Activated CD4-positive, alpha-beta T cell treated with anti-CD3 and anti-CD28 coated beads, Interleukin-2, amount 50 U/mL, for 24 hours (primary cell): ENCODE results near the gene ZIK1.

Experiments
- DNase-seq, 2 donors: peaks; one replicate each; pipeline ENCODE4 v3.0.0-alpha.2; 2020; ENCODE audit warnings: low read depth in 1 of 2, low spot score in 1 of 2

Gene ZIK1

DNA sequence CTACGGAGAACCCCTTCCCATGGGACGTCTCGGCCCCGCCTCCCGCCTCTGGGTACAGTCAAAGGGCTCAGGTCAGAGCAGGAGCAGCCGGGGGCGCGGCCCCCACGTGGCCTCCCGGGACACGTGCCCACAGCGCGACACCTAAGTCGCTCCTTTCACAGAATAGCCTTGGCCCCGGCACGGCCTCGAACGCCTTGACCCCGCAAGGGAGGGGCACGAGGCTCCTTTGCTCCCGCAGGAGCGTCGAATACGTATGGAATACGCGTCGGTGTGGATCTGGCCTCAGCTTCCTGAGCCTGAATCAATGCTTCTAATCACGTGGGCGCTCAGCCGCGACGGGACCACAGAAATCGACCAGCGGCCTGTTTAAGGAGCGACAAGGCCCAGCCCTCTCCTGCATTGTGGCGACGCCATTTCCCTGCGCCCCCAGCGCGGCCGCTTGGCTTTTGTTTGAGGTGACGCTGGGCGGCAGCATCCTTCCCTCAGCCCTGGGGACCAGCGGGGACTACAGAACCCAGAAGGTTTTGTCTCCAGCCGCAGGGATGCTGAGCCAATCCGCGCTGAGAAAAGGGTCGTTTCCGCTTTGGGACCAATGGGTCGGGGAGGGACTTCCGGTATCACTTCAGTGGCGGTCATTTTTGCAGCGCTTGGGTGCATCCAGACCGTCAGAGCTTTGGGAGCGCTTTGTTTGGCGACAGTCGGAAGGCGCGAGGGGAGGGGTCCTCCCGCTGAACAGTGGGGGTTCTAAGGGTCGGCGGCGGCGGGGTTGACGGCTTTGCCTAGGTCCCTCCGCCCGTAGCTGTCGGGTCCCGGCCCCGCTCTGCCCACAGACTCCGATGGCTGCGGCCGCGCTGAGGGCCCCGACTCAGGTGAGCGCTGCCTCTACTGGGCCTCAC is at the start of gene ZIK1:
ZIK1 (plus strand) TSS at position 625 of the 896 bp plus-strand sequence; CDS start at position 837, 212 bp downstream.
- DNase-seq = peak; percentile 68 to 84

DNA sequence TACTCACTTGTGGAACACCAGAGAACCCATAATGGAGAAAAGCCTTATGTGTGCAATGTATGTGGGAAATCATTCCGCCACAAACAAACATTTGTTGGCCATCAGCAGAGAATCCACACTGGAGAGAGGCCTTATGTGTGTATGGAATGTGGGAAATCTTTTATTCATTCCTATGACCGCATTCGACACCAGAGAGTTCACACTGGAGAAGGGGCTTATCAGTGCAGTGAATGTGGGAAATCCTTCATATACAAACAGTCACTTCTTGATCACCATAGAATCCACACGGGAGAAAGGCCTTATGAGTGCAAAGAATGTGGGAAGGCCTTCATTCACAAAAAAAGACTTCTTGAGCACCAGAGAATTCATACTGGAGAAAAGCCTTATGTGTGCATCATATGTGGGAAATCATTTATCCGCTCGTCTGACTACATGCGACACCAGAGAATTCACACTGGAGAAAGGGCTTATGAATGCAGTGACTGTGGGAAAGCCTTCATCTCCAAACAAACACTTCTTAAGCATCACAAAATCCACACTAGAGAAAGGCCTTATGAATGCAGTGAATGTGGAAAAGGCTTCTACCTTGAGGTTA is 45.9 kb upstream of the ZIK1 start:
- DNase-seq = no peak

DNA sequence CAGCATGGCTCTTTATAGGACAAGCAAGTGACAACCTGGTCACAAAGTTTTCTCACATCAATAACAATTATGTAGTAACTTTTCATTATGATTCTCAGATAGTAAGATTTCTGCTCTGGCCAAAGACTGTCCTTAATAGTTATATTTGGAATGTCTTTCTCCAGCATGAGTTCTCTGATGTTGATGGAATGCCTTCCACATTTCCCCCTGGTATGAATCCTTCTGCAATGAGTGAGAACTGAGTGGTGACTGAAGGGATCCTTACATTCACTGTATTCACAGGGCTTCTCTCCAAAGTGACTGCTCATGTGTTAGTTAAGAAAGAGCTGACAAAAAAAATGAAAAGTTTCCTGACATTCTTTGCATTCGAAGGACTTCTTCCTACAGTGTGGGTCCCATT is 37.4 kb upstream of the ZIK1 start:
- DNase-seq = no peak

DNA sequence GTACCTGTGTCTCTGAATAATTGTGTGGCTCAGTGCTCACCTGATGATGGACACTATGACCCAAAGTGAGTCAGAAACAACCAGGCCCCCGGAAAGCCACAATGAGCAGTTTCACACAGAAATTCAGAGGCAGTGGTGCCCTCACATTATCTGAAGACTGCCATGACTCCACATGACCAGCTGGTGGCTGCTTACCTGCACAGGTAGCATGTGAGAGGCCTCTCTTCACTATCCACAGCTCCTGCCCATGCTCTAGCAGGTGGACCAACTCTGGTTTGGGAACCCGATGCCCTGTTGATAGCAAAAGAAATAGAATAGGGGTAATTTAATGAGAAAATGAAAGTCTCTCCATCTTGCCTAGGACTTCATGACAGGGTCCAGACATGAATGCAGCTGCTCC is 31.5 kb upstream of the ZIK1 start:
- DNase-seq = no peak

DNA sequence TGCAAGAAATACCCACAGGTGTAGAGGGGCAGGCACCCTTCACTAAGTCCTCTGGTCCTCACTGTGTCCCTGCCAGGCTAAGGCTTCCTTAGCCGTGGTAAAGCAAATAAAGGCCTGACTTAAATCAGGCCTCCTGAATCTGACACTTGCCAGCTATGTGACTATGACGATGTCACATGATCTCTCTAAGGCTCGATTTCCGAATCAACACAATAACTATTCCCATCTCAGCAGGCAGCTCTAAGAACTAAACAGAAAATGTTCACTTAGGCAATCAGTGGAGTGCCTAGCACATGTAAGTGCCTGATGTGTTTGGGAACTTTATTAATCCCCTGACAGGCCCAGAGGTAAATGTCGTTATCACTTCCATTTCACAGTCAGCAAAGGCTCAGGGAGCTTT is 26.3 kb upstream of the ZIK1 start:
- no peak for DNase-seq

DNA sequence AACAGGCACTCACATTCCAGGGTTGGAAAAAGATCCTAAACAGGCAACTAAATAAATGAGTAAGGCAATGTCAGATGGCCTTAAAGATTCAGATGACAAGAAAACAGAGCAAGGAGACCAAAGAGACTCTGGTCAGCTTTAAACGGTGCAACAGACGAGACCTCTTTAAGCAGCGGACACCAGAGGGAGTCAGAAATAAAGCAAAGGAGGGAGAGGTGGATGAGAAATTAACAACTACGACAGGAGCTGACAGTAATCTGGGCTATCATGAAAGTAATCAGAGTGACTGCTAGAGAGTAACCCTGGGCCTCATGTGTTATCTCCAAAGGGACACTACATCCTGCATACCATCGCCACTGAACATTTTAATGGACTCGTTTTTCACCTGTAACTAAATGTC is 25.4 kb upstream of the ZIK1 start:
- DNase-seq = no peak

DNA sequence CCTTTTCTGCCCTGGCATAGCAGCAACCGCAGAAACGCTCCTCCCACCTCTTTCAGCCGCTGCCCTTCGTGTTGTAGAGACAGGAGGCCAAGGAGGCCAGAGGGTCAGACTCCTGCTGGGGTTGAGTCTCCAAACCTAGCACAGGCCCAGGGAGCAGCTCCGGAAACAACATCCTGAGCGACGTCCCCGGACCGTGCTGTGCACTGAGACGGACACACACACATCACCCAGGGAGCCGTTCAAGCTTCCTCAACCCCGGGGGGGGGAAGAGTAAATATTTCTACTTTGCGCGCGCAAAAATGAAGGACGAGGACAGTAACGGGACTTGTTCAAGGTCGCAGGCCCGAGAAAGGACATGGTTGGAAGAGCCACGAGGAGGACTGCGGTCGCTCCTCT is 24.9 kb upstream of the ZIK1 start:
- peak in 1 of 2 donors; percentile 3 for DNase-seq

DNA sequence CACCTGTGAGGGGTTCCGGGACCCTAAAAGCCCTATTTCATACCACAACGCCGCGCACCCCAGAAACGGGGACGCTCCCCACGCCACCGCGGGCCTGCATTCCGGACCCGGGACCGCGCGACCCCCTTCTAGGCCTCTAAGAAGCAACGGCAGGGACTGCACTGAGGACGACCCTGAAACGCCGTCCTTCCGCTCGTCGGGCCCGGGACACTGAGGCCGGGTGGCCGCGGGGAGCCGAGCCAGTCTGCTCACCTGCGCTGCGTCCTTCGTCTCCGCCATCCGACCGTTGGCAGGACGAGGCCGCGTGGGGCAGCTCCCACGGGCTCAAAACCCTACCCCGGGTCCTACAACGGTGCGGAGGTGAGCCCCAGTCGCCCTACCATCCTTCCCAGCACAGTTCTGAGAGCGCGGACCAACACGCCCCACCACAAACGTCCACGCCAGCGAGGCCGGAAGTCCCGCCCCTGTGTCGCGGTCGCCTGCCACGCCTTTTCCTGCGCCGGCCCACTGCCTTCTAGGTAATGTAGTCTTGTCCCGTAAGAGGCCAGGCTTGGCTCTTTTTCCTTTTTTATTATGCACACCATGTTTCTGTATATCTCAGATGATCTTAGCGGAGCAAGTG is 24.4 kb upstream of the ZIK1 start, which contains the start of gene ZNF550:
ZNF550 (minus strand) TSS at position 460 of the 622 bp plus-strand sequence; CDS start at position 279, 181 bp downstream.
- peak; percentile 74 to 84 for DNase-seq

DNA sequence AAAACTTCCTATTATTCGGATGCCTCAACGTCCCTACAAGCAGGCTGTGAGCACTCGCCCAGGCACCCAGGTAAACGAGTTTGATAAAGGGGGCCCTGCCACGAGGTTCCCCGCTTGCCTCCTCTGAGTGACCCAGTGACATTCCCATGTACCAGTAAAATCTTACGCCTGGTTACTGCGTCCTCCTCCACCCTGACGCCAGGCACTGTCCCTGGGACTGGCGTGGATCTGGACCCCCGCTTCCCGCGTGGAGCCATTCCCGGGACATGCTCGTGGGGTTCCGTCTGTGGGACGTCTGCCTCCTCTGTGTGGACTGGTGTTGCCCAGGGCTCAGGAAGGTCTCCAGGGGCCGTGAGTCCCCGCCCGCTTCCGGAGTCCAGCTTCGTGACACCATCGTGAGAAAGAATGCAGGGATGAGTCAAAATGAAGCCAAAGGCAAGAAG is 23.9 kb upstream of the ZIK1 start:
- DNase-seq = no peak

DNA sequence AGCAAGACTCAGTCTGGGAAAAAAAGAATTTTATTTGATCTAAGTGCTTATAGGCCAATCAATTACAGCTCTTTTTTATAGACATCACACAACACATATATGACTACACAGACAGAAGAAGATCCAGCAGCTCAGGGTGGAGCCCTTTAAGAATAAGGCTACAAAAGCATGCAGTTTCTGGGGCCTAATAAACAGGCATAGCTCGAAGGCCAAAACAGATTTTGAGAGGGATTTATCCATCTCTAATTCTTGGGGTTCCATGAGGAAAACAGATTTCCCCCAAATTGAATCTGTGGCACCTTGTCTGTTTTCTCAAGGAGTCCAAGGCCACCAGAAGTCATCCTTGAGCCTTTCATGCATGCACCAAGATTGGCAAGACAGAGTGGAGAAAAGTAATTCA is 20.4 kb upstream of the ZIK1 start:
- no peak for DNase-seq

DNA sequence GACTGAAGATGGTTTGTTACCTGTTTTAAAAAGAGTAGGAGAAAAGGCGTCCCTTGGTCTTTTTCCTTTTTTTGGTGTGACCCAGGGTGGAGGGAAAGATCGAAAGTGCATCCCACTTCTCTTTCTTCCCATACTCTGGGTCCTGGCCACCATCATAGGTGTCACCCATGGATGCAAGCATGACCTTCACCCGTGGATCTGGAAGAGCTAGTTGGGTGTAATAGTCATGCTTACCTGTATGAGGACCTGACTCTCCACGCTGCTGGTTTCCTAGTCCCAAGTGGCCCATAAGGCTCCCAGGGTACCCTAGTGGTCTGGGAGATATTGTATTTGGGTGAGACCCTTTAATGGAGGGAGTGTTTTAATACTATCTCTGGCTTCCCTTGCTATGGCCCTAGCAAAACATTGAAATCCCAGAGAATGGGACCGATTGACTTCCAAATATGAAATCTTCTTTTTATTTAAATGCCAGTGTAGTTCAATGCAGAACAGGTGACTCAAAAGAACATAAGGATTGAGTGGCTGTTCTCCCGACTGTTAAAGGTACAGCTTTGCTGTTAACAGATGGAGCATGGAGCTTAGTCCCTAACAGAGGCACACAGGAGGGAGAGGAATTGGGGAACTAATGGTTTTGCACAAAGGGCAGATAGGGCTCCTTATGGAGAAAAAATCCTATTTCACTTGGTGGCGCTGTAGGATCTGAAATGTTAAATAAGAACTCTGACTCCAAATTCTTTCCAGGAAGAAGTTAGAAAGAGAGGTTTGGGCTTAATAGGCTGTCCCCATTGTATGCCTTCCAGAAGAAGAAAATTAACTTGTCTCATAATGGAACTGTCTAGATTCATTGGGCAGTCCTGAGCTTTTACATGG is 17.3 kb upstream of the ZIK1 start:
- no peak for DNase-seq

DNA sequence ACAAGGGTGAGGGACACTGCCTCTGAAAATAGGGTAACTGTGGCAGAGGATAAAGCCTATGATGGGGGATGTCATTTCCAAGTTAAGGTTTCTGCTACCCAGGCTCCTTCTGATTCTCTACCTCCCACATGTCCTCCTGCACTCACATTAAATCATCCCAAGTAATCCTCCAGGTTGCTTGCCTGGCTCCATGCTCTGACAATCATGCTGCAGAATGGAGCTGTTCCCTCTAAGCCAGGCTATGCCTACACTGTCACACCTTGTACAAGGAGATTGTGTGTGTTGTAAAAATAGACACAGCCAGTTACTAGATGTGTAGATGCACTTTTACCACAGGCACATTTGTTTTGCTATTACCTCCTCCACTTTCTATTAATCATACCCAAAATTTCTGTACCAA is 13.2 kb upstream of the ZIK1 start:
- no peak for DNase-seq

DNA sequence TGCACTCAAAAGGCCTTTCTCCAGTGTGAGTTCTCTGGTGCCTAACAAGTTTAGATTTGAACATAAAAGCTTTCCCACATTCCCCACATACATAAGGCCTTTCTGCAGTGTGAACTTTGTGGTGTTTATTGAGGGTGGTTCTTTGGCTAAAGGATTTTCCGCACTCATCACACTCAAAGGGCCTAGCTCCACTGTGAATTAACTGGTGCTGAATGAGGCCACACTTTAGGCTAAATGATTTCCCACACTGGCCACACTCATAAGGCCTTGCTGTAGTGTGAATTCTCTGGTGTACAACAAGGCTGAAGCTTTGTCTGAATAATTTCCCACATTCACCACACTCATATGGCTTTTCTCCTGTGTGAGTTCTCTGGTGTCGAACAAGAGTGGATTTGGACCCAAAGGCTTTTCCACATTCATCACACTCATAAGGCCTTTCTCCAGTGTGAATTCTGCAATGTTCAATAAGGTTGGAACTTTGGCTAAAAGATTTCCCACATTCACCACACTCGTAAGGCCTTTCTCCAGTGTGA is 11.5 kb upstream of the ZIK1 start:
- DNase-seq = no peak

DNA sequence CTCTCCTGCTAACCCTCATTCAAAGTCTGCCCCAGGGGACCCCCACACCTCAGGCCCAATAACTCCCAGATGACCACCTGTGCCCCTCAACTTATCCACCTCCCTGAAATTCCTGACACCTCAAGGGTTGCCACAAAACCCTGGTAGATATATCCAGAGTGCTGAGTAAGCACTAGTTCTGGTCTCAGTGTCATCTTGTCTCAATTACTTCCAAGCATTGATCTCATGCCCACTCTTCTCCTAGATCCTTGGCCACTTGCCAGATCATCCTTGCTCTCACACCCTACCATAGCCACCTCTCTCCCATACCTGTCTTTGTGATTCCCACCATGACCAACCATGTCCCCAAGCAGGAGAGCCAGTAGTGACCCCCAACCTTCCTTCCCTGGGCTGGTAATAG is 7.3 kb upstream of the ZIK1 start:
- no peak for DNase-seq

DNA sequence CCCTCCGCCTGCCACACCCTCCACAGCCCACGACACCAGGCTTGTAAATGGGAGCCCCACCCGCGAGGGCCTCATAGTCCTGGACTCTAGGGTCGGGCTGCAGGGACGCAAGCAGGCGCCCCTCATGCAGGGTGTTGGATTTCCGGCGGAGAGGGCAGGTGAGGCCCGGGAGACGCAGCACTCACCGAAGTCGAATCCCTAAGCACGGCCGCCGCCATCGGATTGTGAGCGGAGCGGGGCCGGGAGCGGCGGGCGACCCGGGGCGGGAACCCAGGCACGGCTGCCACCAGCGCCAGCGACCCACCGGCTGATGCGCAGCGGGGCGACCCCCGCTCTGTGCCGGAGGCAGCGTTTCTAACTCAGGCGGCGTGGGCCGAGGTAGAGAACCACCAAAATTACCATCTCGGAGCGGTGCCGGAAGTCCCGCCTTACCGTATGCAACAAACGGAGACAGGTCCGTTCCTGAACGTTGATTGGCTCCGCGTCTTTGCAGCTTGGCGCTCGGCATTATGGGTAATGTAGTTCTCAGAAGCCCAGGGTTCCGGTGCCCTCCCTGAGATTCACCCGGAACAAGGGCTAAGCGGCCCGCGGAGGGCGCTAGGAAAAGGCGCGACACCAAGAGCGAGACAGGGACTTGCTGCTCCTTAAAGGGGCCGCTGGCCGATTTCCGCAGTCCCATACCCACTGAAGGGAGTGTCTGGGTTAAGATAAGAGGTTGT is 5.3 kb upstream of the ZIK1 start, which contains the start of gene ZNF416:
ZNF416 (minus strand) TSS at position 425 of the 719 bp plus-strand sequence; CDS start at position 218, 207 bp downstream.
- DNase-seq = peak; percentile 78 to 97

DNA sequence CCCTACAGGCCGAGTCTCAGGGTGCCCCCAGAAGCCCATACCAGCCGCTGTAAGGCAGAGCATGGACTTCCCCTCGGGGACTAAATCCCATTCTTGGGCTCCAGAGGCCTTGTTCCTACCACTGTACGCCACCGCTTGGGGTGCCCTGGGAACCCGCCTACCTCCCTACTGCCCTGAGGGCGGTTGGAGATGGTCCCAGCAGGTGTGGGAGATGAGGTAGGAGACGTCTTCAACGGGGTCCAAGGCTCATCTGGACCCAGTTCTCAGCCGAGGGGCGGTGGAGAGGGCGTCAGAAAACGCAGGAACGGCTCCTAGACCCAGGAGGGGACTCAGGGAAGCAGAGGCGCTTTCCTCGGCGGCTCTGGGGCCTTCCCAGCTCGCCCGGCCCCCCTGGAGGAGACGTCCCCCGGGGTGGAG is 833 bp upstream of the ZIK1 start:
- no peak for DNase-seq

DNA sequence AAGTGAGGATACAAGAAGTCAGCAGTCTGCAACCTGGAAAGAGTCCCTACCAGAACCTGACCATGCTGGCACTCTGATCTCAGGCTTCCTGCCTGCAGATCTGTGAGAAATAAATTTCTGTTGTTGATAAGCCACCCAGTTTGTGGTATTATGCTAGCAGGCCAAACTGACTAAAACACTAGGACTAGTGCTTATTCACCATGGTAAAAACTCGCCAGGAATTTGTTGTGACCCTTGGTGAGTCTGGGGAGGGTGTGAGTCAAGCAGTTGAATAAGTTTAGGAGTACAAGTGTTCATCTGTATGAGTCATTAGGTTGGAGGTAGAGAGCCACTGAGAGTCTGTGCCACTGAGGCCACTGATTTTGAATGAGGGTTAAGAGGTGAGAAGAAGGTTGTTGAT is 3.6 kb downstream of the ZIK1 start:
- no peak for DNase-seq

DNA sequence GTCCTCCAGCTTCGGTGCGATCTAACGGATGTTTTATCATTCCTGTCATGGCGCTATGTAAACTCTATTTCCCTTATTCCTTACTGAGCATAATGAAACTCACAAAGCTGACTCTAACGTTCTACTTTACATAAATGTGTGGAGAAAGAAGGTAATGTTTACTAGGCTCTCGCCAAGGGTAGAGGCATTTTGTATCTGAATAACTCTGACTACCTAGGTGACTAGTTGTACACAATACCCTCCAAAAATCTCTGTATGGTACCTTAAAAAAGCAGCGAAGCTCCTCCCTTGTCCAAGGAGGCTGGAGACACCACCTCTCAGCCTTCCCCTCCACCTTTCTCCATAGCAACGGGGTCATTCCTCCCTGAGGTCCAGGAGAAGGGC is 15.4 kb downstream of the ZIK1 start:
- no peak for DNase-seq

DNA sequence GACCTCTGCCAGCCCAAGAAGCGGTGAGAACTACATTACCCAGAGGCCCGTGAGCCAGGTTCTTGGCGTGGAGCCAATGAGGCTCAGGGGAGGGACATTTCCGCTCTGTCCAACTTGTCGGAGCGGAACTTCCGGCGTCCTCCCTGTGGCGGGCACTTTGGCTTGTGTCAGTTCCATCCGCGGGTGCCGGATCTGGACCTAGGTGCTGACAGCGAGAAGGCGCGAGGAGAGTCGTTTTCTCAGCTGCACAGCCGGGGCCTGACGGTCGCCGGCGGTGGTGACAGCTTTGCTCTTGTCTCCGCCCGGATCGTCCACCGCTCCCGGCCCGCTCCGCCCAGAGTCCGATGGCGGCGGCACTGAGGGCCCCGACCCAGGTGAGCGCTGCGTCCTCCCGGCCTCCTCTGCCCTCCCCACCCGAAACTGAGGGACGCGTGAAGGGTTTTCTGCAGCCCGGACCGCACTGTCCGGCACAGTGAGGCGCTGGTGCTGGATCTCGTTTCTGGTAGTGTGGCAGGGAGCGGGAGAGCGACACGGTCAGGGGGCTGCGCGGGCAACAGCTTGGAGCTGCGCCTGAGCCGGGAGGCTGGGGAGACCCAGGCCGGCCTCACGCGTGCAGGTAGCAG is 15.9 kb downstream of the ZIK1 start, which contains the start of gene ZNF530:
ZNF530 (plus strand) TSS at position 125 of the 623 bp plus-strand sequence. CDS start 4,461 bp downstream, outside the sequence.
- DNase-seq = peak; percentile 80 to 90
